ENCODE measurements around the gene GRK1.

The GRK1 gene

DNA sequence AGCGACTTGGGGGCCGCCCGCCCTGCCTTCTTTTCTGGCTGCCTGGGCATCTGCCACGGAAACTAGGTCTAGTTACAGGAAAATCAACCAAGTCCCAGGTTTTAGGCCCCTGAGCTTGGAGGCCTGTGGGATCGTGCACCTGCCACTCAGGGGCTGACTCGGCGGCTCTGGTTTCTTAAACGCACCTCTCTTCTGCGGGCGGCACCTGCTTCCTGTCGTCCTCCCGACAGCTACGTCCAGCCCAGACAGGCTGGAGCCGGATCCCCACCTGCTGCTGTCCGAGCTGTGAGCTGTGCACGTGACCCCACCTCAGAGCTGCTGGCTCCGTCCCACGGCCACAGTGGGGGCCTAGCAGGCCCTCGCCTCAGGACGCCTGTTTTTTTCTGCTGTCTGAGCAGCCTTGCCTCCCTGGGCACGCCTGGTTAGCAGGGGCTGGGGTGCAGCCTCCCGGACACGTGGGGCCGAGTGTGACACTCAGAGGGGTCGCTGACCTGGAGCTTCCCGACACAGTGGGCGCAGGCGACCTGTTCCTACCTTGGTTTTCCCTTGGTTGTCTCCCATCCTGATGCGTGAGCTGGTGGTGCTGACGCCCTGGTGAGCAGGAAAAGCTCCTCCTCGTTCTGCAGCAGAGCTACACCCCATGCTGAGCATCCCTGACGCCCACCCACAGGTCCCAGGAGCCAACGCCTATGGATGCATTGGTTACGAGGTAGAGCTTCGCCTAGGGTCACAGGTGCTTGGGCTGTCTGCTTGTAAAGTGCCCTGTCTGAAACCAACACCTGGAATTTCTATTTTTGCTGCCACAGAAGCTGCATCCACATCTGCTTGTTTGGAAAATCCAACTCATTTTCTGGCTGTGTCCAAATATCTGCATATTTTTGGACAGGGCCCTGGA lies 109.5 kb downstream of the GRK1 start:
- no peaks in the 10 kb centered on the region for H3K4me1 ChIP-seq (ENCODE audit: control insufficient read depth, insufficient read depth, low read length)
- no peaks in the 10 kb centered on the region for H3K36me3 ChIP-seq (ENCODE audit: control insufficient read depth, insufficient read depth, low read length)
- no peaks in the 10 kb centered on the region for H3K9me3 ChIP-seq (ENCODE audit: control insufficient read depth, insufficient read depth, low read length)
- H3K27ac ChIP-seq (ENCODE audit: low read depth, low read length): no peak overlapping the region
- no peak overlapping the region for H3K9ac ChIP-seq (ENCODE audit: low read depth, low read length)
- no peaks in the 10 kb centered on the region for H3K27me3 ChIP-seq (ENCODE audit: control insufficient read depth, insufficient read depth, low read length)
- H3K4me3 ChIP-seq (ENCODE audit: low read depth, low read length): no peak overlapping the region

GRCh38 chr13:113777311-113778260 lies 110.6 kb downstream of the GRK1 start:
- Histone ChIP-seq H3K9me3 (ENCODE audit: control insufficient read depth, insufficient read depth, low read length) (no peaks in the 10 kb centered on the region), H3K4me1 (ENCODE audit: control insufficient read depth, insufficient read depth, low read length) (peaks cover 3% of the 10 kb centered on the region; the same call in 1 of the 2 replicates), H3K27me3 (ENCODE audit: control insufficient read depth, insufficient read depth, low read length) (no peaks in the 10 kb centered on the region), H3K27ac (ENCODE audit: low read depth, low read length) (no peak overlapping the region), H3K36me3 (ENCODE audit: control insufficient read depth, insufficient read depth, low read length) (no peaks in the 10 kb centered on the region), H3K4me3 (ENCODE audit: low read depth, low read length) (no peak overlapping the region), H3K9ac (ENCODE audit: low read depth, low read length) (no peak overlapping the region)

GRCh38 chr13:113781571-113781970 lies 114.6 kb downstream of the GRK1 start:
- no peak overlapping the region for H3K27ac ChIP-seq (ENCODE audit: low read depth, low read length)
- H3K27me3 ChIP-seq (ENCODE audit: control insufficient read depth, insufficient read depth, low read length): no peaks in the 10 kb centered on the region
- H3K4me3 ChIP-seq (ENCODE audit: low read depth, low read length): no peak overlapping the region
- 0 out of 2 replicates have a peak, but pooled peaks cover 2% of the 10 kb centered on the region for H3K9me3 ChIP-seq (ENCODE audit: control insufficient read depth, insufficient read depth, low read length)
- no peak overlapping the region for H3K9ac ChIP-seq (ENCODE audit: low read depth, low read length)
- H3K36me3 ChIP-seq (ENCODE audit: control insufficient read depth, insufficient read depth, low read length): no peaks in the 10 kb centered on the region
- peaks cover 4% of the 10 kb centered on the region; the same call in 1 of the 2 replicates for H3K4me1 ChIP-seq (ENCODE audit: control insufficient read depth, insufficient read depth, low read length)

DNA sequence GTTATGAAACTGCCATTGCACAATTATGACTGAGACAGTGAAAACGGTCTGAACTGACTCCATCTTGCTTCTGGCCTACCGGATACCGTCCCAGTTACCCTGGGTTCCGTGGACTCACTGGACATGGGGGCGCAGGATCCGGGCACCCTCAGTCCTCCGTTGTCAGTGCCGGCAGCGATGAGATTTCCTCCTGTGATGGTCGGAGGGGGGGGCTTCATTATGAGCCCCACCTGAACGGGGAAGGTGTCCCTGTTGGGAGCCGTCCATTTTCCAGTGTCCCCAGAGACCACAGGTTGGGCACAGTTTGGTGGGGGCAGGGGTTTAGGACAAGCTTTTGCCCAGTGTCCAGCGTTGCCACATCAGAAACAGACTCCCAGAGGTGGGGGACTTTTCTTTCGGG lies 115.5 kb downstream of the GRK1 start:
- H3K4me1 ChIP-seq (ENCODE audit: control insufficient read depth, insufficient read depth, low read length): peaks cover 4% of the 10 kb centered on the region; the same call in 1 of the 2 replicates
- H3K9me3 ChIP-seq (ENCODE audit: control insufficient read depth, insufficient read depth, low read length): 0 out of 2 replicates have a peak, but pooled peaks cover 2% of the 10 kb centered on the region
- no peaks in the 10 kb centered on the region for H3K36me3 ChIP-seq (ENCODE audit: control insufficient read depth, insufficient read depth, low read length)
- H3K9ac ChIP-seq (ENCODE audit: low read depth, low read length): no peak overlapping the region
- H3K27ac ChIP-seq (ENCODE audit: low read depth, low read length): no peak overlapping the region
- no peaks in the 10 kb centered on the region for H3K27me3 ChIP-seq (ENCODE audit: control insufficient read depth, insufficient read depth, low read length)
- H3K4me3 ChIP-seq (ENCODE audit: low read depth, low read length): no peak overlapping the region

DNA sequence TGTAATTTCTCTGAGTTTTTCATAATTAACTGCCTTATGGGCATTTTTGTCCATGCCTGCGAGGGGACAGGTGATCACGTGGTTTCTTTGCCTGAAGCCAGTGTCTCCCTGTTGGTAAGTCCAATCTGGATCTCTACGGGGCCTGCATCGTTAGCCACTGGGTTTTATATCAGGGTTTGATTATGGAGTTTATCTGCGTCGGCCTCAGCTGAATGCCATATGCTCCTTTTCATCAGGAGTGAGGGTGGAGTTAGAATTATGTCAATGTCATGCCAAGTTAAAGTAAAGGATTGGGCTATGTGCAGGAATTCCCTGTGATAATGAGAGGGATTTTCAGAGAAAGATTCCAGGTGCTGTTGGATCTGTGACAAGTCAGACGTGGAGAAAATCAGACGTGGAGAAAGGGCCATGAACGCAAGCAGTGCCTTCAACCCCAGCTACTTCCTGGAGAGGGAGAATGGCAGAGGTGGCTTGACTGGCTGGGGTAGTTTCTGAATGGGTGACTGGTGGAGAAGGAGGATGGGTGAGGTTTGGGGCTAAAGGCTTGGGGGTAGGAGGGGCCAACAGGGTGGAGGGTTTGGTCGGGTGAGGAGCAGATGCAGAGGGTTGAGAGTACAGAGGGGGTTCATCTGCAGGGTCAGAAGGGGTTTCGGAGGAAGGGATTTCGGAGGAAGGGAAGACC lies 116.3 kb downstream of the GRK1 start:
- Histone ChIP-seq H3K27ac (ENCODE audit: low read depth, low read length) (no peak overlapping the region), H3K4me1 (ENCODE audit: control insufficient read depth, insufficient read depth, low read length) (peaks cover 4% of the 10 kb centered on the region; the same call in 1 of the 2 replicates), H3K9ac (ENCODE audit: low read depth, low read length) (no peak overlapping the region), H3K36me3 (ENCODE audit: control insufficient read depth, insufficient read depth, low read length) (no peaks in the 10 kb centered on the region), H3K27me3 (ENCODE audit: control insufficient read depth, insufficient read depth, low read length) (no peaks in the 10 kb centered on the region), H3K9me3 (ENCODE audit: control insufficient read depth, insufficient read depth, low read length) (0 out of 2 replicates have a peak, but pooled peaks cover 2% of the 10 kb centered on the region), H3K4me3 (ENCODE audit: low read depth, low read length) (no peak overlapping the region)

GRCh38 chr13:113783966-113784644 lies 117.1 kb downstream of the GRK1 start:
- 0 out of 2 replicates have a peak, but pooled peaks cover 2% of the 10 kb centered on the region for H3K9me3 ChIP-seq (ENCODE audit: control insufficient read depth, insufficient read depth, low read length)
- no peak overlapping the region for H3K27ac ChIP-seq (ENCODE audit: low read depth, low read length)
- no peak overlapping the region for H3K9ac ChIP-seq (ENCODE audit: low read depth, low read length)
- peaks cover 4% of the 10 kb centered on the region; the same call in 1 of the 2 replicates for H3K4me1 ChIP-seq (ENCODE audit: control insufficient read depth, insufficient read depth, low read length)
- H3K4me3 ChIP-seq (ENCODE audit: low read depth, low read length): no peak overlapping the region
- no peaks in the 10 kb centered on the region for H3K27me3 ChIP-seq (ENCODE audit: control insufficient read depth, insufficient read depth, low read length)
- H3K36me3 ChIP-seq (ENCODE audit: control insufficient read depth, insufficient read depth, low read length): no peaks in the 10 kb centered on the region

GRCh38 chr13:113784645-113785024 lies 117.6 kb downstream of the GRK1 start:
- Histone ChIP-seq H3K27me3 (ENCODE audit: control insufficient read depth, insufficient read depth, low read length) (no peaks in the 10 kb centered on the region), H3K9me3 (ENCODE audit: control insufficient read depth, insufficient read depth, low read length) (0 out of 2 replicates have a peak, but pooled peaks cover 2% of the 10 kb centered on the region), H3K9ac (ENCODE audit: low read depth, low read length) (no peak overlapping the region), H3K36me3 (ENCODE audit: control insufficient read depth, insufficient read depth, low read length) (no peaks in the 10 kb centered on the region), H3K4me3 (ENCODE audit: low read depth, low read length) (no peak overlapping the region), H3K4me1 (ENCODE audit: control insufficient read depth, insufficient read depth, low read length) (peaks cover 4% of the 10 kb centered on the region; the same call in 1 of the 2 replicates), H3K27ac (ENCODE audit: low read depth, low read length) (no peak overlapping the region)

GRCh38 chr13:113785051-113786010 lies 118.3 kb downstream of the GRK1 start:
- Histone ChIP-seq H3K4me1 (ENCODE audit: control insufficient read depth, insufficient read depth, low read length) (peaks cover 4% of the 10 kb centered on the region; the same call in 1 of the 2 replicates), H3K27me3 (ENCODE audit: control insufficient read depth, insufficient read depth, low read length) (no peaks in the 10 kb centered on the region), H3K4me3 (ENCODE audit: low read depth, low read length) (no peak overlapping the region), H3K27ac (ENCODE audit: low read depth, low read length) (no peak overlapping the region), H3K9me3 (ENCODE audit: control insufficient read depth, insufficient read depth, low read length) (0 out of 2 replicates have a peak, but pooled peaks cover 2% of the 10 kb centered on the region), H3K36me3 (ENCODE audit: control insufficient read depth, insufficient read depth, low read length) (no peaks in the 10 kb centered on the region), H3K9ac (ENCODE audit: low read depth, low read length) (no peak overlapping the region)

GRCh38 chr13:113786262-113786841 lies 119.3 kb downstream of the GRK1 start:
- 0 out of 2 replicates have a peak, but pooled peaks cover 2% of the 10 kb centered on the region for H3K9me3 ChIP-seq (ENCODE audit: control insufficient read depth, insufficient read depth, low read length)
- H3K4me3 ChIP-seq (ENCODE audit: low read depth, low read length): no peak overlapping the region
- no peak overlapping the region for H3K27ac ChIP-seq (ENCODE audit: low read depth, low read length)
- H3K27me3 ChIP-seq (ENCODE audit: control insufficient read depth, insufficient read depth, low read length): no peaks in the 10 kb centered on the region
- H3K4me1 ChIP-seq (ENCODE audit: control insufficient read depth, insufficient read depth, low read length): peaks cover 4% of the 10 kb centered on the region; the same call in 1 of the 2 replicates
- H3K36me3 ChIP-seq (ENCODE audit: control insufficient read depth, insufficient read depth, low read length): no peaks in the 10 kb centered on the region
- H3K9ac ChIP-seq (ENCODE audit: low read depth, low read length): no peak overlapping the region
